ENCODE data around the gene UNC119.

Gene UNC119

DNA sequence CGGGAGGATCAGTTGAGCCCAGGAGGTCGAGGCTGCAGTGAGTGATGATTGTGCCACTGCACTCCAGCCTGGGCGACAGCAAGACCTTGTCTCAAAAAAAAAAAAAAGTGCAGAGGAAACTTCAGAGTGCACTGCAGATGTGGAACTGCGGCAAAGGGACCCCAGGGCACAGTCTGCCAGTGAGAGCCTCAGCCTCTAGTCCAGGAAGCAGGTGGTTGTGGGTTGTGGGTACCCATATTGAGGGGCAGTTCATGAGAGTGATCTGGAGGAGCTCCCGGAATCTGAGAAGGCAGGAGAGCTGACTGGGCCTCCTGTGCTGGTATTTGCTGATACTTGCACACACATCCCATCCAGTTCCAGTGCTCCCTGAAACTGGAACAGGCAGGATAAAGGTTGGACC, 33.2 kb downstream of the UNC119 start:
- DNase-seq = no peak

DNA sequence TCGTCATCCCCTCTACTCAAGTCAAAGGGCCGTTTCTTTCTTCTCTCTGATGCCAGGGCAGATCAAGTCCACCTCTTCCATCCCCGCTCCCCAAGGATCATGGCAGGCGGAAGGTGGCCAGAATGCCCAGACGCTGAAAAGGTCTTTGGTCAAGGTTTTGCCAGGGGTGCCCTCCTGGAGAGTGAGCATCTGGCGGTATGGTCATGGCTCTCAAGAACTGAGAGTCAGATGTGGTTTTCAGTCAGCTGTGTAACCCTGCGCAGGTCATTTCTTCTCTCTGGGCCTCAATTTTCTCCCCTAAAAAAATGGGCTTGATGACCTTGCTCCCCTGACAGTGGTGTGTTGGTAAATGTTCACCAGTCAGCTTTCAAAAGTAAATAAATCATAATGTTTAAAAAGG, 33.8 kb downstream of the UNC119 start:
- DNase-seq = no peak

DNA sequence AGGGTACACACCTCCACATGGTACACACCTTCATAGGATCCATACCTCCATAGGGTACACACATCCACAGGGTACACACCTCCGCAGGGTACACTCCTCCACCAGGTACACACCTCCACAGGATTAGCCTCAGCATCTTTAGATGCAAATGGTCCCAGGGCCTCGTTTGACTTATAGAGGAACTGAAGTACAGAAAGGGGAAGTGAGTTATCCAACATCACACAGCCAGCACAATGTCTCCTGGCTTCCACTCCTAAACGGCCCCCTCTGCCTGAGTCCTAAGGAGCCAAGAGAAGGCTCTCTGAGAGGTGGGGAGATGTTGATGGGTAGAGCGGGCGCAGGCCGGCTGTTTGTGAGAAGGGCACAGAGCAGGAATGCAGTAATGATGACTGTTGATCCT, 34.3 kb downstream of the UNC119 start:
- DNase-seq = no peak

DNA sequence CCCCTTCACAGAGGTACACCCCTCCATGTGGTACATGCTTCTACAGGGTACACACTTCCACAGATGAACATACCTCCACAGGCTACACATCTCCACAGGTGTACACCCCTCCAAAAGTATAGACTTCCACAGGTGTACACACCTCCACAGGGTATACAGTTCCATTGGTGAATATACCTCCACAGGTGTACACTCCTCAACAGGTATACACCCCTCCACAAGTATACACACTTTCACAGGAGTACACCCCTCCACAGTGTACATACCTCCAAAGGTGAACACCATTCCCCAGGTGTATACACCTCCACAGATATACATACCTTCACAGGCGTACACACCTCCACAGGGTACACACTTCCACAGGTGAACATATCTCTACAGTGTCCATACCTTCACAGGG, 36.9 kb downstream of the UNC119 start:
- DNase-seq = no peak

DNA sequence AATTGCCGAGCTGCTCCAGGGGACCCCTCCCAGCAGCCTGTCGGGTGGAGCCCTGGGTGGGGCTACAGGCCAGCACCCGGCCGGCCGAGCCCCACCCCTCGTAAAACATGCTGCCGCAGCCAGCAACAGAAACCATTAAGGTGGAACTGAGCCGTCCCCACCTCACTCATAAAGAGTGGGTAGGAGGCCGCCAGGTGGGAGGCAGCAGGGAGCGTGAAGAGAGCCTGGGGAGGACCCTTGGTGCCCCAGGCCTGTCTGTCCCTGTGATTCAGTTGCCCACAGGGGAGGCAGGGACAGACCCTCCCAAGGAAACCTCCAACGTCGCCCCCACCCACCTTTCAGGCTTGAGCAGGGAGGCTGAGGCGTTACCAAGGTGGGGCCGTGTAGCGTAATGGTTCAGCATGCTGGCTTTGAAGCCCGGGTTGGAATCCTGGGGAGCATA, 37.8 kb downstream of the UNC119 start:
- DNase-seq = no peak

DNA sequence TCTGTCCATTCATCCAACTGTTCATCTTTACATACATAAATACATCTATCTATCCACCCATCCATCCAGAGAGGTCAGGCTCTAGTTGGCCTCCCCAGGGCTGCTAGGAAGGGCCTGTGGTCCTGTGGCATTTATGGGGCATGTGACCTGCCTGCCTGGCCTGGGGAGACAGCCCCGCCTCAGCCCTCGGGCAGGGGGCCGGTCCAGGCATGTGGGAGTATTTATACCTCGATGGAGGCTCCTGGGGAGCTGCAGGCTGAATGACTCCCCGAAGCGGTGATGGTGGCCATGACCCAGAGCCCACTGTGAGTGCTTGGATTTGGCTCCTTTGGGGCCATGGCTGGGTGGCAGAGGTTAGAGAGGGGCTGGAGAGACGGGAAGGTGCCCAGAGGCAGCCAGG, 38.9 kb downstream of the UNC119 start:
- DNase-seq = no peak

DNA sequence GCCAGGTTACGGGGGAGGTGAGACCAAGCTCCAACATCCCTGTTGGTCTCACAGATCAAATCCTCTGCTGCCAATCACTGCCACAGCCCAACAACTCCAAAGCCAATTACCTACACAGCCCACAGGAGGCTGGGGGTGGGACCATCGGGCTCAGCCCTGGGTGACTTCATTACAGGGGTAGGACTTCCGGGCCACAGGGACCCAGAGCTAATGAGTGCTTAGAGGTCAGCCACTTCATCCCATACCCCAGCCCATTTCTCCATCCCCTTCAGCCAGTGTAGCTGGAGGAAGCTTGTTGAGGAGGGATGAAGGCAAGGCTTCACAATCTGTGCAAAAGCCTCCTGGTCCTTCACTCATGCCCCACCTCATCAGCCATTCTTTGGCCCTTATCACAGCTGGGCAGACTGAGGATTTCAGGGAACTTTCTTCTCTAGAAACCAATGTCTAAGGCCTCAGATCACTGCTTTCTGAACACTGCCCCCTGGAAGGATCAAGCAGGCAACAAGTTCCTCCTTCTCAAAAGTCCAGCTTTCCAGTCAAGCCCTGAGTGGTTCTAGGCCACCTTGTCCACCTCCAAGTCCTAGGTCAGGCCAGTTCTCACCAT, 40.5 kb downstream of the UNC119 start:
- DNase-seq = no peak

DNA sequence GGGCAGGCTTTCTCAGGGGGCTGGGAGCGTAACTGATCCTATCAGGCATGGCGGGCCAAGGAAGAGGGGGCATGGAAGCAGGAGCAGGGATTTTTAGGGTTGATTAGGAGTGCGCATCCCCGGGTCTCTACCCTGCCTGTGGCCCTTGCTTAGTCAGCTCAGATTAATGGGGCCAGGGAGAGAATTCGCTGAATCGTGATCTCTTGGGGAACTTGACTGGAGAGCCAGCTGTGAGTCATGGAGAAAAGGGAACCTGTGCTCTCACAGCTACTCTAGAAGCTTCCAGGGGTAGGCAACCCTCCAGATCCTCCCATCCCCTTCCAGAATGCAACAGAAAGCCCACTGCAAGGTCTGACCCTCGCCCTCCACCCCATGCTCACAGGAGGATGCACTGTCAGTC, 42.6 kb downstream of the UNC119 start:
- DNase-seq = peak; percentile 19

DNA sequence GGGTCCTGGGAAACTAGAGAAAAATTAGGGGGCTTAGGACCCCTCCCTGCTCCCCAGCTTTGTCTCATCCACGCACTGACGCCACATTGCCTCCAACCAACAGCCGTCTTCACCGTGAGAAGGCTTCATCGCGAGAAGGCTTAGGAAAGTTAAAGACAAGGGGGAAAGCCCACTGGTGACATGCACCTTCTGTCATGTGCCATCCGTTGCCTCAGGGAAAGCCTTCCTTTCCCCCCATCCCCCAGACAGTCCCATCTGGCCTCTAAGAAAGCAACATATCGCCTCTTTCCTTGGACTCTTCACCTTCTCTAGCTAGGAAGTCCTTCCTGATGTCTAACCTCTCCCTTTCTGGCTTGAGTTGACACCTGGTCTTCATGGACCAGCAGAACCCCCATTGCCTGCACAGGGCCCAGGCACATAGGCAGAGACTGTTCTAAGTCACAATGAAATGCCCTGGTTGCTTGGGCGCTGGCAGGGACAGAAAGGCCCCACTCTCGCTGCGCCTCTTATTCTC, 44.2 kb downstream of the UNC119 start:
- DNase-seq = no peak

DNA sequence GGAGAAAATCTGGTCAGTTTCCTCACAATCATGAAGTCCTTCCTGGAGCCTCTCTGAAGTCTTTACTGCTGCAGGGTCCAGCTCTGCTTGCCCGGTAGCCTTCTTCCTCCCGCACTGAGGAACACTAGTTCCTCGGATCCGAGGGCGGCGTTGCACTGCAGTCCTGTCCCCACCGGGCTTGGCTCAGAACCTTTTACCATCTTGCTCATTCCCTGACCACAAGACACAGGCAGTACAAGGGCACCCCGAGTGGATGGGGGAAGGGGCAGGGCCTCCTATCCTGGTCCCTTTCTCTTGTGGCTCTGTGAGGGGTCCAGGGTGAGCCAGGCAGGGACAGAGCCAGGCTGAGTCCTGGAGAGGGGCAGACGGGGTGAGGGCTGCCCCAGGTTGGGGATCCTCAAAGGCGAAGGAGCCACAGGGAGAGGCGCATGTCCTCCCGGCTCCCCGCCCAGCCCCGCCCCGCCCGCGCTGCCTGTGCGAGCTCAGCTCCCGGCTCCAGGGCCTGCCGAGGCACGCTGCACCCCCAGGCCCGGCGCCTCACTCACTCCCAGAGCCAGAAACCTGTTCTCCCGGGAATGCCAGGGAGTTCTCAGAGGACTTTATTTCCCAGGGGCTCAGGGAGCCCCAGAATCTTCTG, 44.7 kb downstream of the UNC119 start:
- DNase-seq = no peak

DNA sequence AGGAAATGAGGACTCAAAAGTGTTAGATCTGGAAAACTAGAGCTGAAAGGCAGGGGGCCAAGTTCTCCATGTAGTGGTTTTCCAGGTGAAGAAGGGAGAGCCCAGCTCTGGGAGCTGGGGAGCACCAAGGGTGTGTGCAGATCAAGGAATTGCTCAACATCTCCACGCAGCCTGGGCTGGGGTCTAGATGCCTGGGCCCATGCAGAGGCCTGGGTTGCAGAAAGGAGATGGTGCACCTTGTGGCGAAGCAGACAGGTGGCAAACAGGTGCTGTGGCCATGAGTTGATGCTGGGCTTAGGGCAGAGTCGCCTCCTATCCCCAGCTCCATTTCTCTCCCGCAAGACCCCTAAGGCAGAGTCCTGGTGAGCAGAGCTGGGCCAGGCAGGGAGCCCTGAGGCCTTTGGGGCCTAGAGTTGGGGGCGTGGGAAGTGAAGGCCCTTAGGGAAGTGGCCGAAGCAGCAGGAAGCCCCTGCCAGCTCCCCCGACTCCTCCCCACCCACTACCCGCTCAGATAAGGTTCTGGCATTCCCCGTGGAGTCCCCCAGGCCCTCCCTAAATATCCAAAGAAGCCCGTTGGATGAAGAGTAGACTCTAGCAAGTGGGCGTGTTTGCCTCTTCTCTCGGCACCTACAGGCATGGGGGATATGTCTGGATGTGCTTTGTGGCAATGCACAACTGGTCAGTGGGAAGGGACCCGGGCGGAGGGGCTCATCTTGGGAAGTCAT, 45.5 kb downstream of the UNC119 start:
- DNase-seq = no peak

DNA sequence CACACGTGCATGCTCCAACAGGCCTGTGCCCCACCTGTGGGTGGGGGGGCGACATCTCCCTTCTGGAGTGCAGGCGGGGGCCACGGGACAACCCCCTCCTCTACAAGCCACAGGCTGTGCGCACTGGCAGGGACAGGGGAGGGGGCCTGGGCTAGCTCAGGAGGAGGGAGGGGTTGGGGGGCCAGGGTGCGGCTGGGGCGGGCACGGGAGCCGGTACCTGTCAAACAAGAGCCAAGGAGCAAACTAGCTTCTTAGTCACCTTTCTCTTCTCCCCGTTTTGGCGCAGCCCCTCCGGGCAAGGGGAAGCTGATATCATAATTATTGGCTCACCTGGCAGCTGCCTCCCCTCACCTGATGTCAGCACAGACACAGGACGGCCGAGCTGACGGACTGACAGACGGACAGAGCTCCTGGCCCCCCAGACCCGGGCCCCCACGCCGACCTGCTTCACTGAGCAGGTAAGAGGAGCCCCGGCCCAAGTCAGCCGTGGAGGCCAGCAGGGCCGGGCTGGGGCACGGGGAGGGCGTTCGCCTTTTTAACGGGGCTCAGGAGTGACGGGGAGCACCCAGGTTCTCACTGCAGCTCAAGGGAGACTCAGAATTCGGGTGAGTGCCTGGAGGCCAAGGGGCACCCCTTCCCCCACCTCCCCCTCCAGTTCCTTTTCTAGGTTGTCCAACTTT, 46.3 kb downstream of the UNC119 start, which contains the start of gene FOXN1:
TSS of gene FOXN1 (plus strand) at position 363 of the 680 bp plus-strand sequence. CDS start 17,622 bp downstream, outside the sequence.
- DNase-seq = no peak

DNA sequence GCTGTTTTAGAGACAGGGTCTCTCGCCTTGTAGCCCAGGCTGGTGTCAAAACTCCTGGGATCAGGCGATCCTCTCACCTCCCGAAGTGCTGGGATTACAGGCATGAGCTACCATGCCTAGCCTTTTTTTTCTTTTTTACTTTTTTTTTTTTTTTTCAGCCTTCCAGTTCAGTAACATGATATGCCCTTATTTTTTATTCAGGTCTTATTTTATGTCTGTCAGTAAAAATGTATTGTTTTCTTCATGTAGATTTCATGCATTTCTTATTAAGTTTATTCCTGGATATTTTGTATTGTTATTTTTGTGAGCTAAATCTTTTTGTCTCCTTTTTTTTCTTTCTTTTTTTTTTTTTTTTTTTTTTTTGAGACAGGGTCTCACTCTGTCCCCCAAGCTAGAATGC, 49.0 kb downstream of the UNC119 start:
- DNase-seq = no peak

DNA sequence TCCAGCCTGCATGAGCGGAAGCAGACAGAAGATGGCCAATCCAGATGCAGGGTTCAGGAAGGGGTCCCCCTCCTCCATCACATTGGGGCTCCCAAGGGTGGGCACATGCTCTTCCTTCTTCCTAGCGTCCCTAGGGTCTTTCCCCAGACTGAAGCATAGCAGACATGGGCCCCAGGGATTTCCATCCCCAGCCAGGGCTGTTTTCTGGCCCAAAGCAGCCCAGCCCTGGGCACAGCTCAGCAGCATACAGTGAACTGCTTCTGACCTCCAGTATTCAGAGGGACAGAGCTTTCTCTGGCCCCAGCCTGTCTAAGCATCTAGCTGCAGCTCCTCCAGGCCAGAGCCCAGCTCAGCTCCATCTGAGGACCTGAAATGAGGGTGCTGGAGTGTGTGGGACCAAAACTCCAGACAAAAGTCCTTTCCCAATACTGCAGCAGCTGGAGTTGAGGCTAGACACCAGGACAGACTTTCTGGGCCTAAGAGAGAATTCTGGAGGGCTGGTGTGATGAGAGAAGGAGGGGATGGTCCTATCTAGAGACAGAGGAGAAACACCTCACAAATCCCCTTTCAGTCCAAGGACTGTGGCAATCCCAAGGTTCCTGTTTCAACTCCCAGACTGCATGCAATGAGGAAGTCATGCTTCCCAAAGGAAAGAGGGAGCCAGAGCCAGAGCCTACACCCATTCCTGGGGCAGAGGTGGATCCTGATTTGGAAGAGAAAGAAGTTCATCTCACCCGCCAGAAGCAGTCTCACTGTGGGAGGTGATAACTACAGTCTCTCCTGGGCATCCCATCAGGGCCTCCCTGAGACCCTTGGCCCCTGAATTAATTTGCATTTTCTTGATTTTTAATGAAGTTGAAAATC, 50.8 kb downstream of the UNC119 start:
- DNase-seq = no peak

DNA sequence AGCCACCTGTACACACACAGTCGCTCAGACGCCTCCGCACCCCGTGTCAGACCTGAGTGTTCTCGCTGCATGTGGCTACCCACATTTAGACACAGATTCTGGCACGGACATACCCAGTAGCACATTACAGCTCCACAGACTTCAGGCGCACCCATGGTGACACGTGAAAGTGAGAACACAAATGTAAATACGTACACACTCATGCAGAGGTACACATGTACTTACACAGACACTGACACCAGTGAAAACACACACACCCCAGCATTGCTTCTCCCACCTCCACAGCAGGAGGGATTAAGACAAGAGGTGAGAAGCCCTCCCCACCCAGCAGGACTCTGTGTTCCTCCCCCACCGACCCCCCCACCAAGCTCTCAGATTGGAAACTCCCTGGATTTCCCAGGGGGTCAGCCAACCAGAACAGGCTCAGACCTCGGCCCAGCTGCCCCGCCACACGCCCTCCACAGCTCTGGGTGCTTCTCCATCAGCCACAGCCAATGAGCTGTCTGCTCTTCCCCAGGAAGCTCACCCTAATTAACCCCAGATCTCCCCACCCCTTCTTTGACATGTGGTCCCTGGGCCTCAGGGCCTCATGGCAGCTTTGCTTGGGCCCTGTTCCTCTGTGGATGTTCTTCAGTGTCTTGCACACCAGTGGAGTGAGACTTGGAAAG, 51.6 kb downstream of the UNC119 start:
- DNase-seq = no peak

DNA sequence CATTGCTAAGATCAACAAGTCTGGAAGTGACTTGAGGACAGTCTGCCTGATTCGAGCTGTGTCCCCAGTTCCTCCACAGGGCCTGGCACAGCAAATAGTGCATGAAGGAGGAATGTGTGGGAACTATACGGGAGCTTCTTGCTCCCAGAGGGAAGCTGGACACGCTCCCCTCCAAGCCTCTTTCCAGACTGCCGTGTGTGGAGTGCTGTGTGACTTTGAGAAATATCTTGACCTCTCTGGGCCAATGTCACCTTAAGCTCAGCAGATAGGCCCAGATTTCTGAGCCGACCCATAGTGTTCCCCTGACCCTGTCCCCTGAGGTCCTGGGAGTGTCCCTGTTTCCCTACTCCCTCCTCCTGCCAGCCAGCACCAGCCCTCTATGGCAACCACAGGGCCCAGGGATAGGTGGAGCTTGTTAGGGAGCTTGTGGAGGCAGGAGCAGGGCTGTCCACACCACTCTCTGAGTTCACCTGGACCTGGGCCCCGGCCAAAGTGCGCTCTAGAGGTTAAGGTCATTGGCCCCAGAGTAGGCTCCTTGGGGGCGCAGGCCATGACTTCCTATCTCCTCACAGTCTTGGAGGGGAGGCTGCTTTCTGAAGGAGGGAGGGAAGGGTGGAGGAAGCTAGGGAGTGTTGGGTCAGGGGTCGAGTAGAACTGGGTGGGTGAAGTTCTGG, 52.6 kb downstream of the UNC119 start:
- DNase-seq = no peak

DNA sequence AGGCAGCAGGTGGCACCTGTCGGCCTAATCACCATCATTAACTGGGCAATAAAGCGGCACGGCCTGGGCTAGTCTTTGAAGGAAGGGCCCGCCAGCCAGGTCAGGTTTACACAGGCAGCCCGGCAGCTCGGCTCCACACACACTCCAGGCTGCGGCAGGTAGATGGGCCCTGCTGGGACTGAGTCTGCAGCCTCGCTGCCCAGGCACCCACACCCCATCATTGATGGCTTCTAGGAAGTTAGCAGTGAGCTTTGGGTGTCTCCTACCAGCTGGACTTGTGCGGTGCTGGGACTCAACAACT, 53.1 kb downstream of the UNC119 start:
- DNase-seq = no peak

DNA sequence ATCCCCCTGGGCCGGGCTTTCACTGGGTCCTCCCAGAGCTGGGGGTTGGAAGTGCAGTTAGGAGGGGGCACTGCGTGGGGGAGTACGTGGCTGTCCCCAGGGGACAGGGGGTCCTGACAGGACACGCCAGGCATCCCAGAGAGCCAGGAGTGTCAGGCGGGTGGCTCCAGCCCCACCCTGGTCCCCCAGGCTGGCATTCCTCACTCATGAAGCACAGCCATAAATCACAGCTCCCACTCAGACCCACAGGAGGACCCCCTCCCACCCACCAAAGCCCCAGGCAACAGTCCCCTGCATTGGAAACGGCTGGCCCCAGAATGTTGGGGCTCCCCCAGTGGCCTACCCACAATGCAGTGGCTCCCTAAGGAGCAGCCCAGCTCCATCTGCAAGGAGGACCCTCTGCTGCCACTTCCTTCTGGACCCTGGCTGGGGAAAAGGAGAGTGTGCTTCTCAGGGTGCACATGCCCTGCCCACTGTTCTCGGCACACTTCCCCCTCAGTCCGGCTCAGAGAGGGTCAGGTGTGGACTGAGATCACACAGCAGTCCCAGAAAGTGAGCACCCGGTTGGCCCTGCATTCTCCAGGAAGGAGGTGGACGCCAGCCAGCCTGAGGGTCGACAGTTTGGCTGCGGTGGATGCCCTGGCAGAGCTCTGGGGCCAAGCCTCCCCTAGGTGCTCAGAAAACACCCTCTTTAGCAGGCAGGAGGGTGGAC, 53.6 kb downstream of the UNC119 start:
- DNase-seq = no peak

DNA sequence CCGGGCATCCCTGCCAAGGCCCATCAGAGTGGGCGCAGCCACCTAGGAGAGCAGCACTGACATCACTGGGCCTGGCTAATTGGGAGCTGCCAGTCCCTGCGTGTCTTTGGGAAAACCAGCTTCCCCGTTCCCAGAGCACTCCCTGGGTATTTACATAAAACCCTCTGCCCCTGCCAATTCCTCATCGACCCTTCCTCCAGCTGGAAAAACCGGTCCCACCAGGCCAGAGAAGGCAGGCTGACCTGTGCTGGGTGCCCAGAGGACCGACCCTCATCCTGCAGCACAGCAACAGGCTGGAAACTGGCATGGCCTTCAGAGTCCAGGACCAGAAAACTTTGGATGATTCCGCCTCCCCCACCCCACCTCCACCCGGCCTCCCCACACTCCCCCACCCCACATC, 54.5 kb downstream of the UNC119 start:
- DNase-seq = no peak
